Dendritic cell treated with granulocyte-macrophage colony-stimulating factor and Interleukin-4, amounts not matched to agents 40 ng/mL and 50 ng/mL, for 4 days (primary cell): Measurements from ENCODE around the gene SALL1.

Source experiments
- H3K27ac Mint-ChIP-seq: one replicate; pipeline ENCODE4 v1.8.0; 2022; ENCODE audit warnings: mild to moderate bottlenecking, mixed read lengths
- H3K27me3 Mint-ChIP-seq: one replicate; pipeline ENCODE4 v1.8.0; 2022; ENCODE audit warnings: mild to moderate bottlenecking, mixed read lengths
- H3K36me3 Mint-ChIP-seq: one replicate; pipeline ENCODE4 v1.8.0; 2022; ENCODE audit warnings: low read depth, mixed read lengths
- H3K4me1 Mint-ChIP-seq: one replicate; pipeline ENCODE4 v1.8.0; 2022; ENCODE audit warnings: low read depth, mixed read lengths
- H3K4me3 Mint-ChIP-seq: one replicate; pipeline ENCODE4 v1.8.0; 2022; ENCODE audit warnings: mild to moderate bottlenecking, moderate library complexity, mixed read lengths
- H3K9me3 Mint-ChIP-seq: one replicate; pipeline ENCODE4 v1.8.0; 2022; ENCODE audit warnings: mixed read lengths
- intact Hi-C: fragments of 100-400 bp; cut with micrococcal nuclease; formaldehyde crosslinking; loops from one replicate; pipeline ENCODE4 v1.15.0; 2022

SALL1 gene

DNA sequence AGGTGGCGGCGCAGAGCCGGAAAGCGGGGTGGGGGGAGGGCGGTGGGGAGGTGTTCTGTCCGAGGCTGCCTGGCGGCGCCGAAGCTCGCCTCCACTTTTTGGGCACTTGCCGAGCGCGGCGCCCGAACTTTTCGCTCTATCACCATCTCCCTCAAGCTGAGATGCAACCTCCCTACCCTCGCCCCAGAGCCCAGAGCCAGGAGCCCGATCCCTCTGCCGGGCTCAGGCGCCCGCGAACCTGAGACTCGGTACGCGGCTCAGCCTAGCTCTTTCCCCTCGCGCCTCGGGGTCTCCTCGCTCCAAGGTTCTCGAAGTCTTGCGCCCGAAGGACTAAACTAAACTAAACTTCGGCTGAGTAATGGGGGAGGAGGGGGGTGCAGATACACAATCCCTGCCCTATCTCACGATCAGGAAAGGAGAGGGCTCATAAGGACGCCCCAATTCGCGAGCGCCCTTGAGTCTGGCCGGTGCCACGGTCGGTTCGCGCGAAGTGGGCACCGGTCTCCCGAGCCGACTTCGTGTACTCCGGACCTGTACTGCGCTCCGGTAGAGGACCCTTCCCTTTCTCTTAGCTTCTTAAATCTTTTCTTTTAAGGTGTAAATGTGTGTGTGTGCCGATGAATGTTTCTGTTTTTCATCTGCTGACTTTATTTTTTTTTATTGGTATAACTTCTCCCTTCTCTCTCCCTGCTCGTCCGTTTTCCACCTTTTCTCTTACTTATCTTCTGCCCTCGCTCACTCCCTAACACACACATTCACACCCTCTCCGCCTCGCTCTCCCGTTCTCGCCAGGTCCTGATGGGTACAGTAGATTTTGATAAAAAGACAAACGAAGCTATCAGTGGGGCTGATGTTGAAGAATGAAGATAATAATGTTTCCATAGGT, 1.9 kb upstream of the SALL1 start:
- intact Hi-C loops = no loop called here
- H3K36me3 Mint-ChIP-seq = no peaks in the 10 kb centered on the region
- no peak overlapping the region for H3K4me3 Mint-ChIP-seq
- peaks cover 90% of the 10 kb centered on the region for H3K27me3 Mint-ChIP-seq
- H3K4me1 Mint-ChIP-seq = peaks cover 6% of the 10 kb centered on the region
- no peak overlapping the region for H3K27ac Mint-ChIP-seq
- H3K9me3 Mint-ChIP-seq = no peaks in the 10 kb centered on the region

DNA sequence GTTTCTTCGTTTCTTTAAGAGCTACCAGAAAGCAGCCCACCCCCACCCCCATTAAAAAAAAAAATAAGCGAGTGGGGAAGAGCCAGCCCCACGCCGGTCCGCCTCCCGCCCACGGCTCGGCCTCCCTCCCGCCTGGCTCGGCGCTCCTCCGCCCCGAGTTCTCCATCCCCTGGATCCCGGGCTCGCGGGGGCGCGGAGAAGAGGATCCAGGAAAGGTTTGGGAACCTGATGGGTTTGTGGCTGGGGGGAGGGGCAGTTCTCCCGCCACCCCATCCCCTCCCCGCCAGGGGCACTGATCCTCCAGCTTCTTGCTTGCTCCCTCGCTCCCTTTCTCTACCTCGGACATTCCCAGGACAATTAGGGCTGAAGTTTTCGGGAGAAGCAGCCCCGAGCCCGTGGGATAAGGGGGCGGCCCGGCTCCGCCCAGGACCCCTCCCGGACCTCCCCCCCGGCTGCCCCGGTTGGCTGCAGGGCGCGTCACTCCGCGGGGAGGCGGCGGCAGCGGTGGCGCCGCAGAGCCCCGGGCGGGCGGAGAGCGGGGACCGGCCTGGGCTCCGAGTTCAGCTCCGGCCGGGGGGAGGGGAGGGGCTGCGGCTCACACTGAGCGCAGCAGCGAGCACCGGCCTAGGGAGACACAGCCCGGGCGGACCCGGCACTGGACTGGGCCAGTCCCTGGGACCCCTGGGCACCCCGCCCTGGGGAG, 1.0 kb upstream of the SALL1 start:
- Mint-ChIP-seq H3K27me3 (peaks cover 89% of the 10 kb centered on the region), H3K9me3 (no peaks in the 10 kb centered on the region), H3K4me3 (no peak overlapping the region), H3K27ac (no peak overlapping the region), H3K36me3 (no peaks in the 10 kb centered on the region), H3K4me1 (peaks cover 6% of the 10 kb centered on the region)
- intact Hi-C loops = no loop called here

DNA sequence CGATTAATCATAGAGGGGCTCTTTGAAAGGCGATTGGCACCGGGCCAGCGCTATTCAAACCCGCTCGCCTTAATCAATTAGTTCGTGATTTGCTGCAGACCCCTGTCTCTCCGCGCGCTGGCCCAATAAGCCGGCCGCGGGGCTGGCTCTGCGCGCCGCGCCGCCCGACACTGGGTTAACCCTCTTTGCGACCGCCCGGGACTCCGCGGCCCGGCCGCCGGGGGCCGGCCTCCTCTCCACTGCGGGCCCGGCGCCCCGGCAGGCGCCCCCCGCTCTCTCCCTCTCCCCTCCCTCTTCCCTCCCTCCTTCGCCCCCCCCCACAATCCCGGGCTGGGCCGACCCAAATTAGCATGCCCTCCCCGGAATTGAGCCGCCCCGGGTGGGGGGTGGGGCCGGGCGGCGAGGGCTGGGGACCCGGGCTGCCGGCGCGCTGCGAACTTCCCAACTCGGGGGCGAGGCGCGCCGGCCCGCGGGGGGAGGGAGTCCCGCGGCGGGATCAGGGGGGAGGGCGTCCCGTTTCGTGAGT, 428 bp upstream of the SALL1 start:
- no peaks in the 10 kb centered on the region for H3K36me3 Mint-ChIP-seq
- intact Hi-C loops = no loop called here
- peaks cover 6% of the 10 kb centered on the region for H3K4me1 Mint-ChIP-seq
- H3K9me3 Mint-ChIP-seq = no peaks in the 10 kb centered on the region
- H3K27ac Mint-ChIP-seq = no peak overlapping the region
- no peak overlapping the region for H3K4me3 Mint-ChIP-seq
- peaks cover 87% of the 10 kb centered on the region for H3K27me3 Mint-ChIP-seq

DNA sequence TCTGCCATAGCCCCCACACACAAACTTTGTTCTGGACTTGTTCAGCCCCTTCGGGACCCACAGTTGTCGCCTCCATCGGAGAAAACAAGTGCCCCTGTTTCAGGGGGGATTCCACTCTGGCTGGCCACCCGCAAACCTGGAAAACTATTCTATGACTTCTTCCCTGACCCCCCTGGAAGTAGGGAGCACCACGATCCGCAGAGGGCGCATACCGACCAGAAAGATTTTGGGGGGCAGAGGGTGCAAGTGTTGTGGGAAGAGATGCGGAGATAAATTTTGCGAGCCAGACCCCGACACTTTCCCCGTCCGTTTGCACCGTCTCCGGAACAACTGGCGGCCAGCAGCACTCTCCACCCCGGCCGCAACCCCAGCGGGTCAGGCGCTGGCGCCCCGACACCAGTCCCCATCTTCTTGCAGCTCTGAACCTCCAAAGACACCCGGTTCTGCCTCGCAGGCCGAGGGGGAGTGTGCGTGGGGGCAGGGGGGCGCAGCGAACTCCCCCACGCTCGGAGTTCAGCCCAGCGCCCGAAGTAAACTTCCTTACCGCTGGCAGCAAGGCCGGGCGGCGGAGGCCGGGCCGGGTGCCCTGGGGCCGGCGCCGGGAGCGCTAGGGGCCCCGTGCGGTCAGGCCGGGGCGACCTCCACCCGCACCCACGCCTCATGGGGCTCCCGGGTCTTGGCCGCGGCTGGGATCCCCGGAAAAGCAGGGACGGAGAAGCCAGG, 744 bp downstream of the SALL1 start:
- Mint-ChIP-seq H3K27ac (no peak overlapping the region), H3K27me3 (peaks cover 87% of the 10 kb centered on the region), H3K4me3 (no peak overlapping the region)

DNA sequence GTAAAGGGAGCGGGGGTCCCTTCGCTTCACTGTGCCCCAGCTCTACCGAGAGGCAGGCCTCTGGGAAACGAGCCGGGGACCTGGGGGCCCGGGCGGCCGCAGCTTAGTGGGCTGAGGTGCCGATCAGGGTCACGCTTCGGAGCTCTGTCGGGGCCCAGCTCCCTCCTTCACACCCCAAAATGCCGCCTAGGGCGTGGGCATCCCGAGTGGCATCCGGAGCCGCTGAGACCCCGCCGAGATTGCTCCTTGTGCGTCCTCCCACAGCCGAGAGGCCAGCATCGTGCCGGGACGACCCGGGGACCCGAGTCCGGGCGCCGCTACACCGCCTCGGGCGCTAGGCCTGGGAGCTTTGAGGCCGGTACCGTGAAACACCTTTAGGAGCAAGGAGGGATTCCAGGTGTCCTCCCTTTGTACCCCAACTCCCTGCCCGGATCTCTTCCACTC, 1.3 kb downstream of the SALL1 start:
- intact Hi-C loops = no loop called here
- Mint-ChIP-seq H3K9me3 (no peaks in the 10 kb centered on the region), H3K27me3 (peaks cover 84% of the 10 kb centered on the region), H3K27ac (no peak overlapping the region), H3K36me3 (no peaks in the 10 kb centered on the region), H3K4me1 (no peaks in the 10 kb centered on the region), H3K4me3 (no peak overlapping the region)

More for the DNA sequence above, 744 bp downstream of the SALL1 start:
- intact Hi-C loops = no loop called here
- no peaks in the 10 kb centered on the region for H3K9me3 Mint-ChIP-seq
- no peaks in the 10 kb centered on the region for H3K36me3 Mint-ChIP-seq
- peaks cover 5% of the 10 kb centered on the region for H3K4me1 Mint-ChIP-seq

DNA sequence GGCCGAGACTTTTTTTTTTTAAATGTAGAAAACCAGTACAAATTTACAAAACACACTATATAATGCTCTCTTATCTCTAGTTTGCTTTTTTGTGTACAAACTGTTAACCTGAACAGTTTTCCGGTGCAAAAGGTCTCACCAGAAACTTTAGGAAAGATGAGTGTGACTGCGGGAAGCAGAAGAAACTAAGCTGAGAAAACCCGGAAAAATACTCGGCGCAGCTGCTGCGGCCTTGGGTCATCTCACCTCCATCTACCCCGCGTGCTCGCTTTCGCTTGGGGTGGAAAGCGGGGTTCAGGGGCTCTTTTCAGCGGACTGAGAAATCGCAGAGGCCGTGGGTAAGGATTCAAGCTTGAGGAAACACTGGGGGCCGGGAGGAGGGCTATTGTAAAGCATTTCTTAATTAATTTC, 1.8 kb downstream of the SALL1 start:
- H3K27ac Mint-ChIP-seq = no peak overlapping the region

DNA sequence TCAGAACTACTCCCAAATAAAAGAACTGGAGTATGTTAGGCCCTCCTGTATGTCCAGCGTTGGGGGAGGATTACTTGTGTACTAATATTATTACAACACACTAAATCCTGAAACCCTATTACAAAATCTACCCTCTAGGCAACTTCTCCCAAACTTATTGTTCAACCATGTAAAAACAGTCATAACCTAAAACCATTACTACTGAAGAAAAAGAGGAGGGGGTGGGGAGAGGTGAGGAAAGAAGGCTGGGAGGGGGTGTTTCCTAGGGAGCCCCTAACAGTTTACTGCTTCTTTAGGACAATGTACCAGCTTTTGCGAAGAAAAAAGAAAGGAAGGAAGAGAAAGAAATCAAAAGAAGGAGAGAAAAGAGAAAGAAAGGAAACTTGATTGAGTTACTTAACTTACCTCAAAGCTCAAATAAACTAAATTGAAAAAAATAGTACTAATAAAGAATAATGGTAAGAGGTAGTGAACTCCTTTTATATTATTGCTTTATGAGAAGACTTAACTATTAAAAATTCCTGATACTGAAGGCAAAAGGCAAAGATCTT, 2.3 kb downstream of the SALL1 start:
- H3K4me3 Mint-ChIP-seq = no peak overlapping the region
- H3K27ac Mint-ChIP-seq = no peak overlapping the region
- no peaks in the 10 kb centered on the region for H3K9me3 Mint-ChIP-seq
- H3K27me3 Mint-ChIP-seq = peaks cover 77% of the 10 kb centered on the region
- intact Hi-C loops = no loop called here
- H3K4me1 Mint-ChIP-seq = no peaks in the 10 kb centered on the region
- H3K36me3 Mint-ChIP-seq = no peaks in the 10 kb centered on the region

More for the DNA sequence above, 1.8 kb downstream of the SALL1 start:
- Mint-ChIP-seq H3K4me1 (no peaks in the 10 kb centered on the region), H3K9me3 (no peaks in the 10 kb centered on the region), H3K4me3 (no peak overlapping the region), H3K36me3 (no peaks in the 10 kb centered on the region), H3K27me3 (peaks cover 81% of the 10 kb centered on the region)
- intact Hi-C loops = no loop called here

DNA sequence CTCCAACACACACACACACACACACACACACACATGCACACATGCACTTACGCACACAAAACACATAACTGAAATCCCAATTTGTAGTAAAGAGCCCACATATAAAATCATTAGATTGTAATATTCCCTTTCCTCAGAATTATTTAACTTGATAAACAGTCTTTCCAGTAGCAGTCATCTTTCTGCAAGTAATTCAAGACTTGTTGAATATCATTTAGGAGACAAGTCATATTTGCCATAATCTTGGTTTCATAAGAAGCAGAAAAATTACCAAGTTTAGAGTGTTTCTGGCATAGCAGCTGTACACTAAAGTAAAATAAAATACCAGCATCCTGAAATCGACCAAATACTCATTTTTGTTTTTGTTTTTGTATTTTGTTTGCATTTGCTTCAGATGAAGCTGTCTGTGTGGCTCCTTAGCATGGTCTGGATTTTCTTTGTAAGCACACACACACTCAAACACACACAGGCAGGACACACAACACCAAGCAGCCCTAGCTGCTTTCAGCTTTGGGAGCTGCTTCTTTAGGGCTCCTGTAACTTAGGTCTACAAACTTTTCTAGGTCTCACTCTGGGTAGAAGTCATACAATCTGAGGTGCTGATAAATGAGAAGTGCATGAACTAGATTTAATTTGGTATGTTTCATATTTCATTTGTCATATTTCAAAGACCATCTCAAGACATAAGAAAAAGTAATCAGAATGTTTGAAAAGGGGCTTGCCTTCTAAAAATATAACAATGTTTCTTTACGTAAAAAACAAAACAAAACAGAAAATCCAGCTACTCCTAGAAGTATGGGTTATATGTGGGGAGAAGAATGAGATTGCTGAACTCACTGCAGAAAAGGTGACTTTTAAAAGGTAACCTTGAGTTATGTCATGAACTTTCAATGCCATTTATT, 3.0 kb downstream of the SALL1 start:
- Mint-ChIP-seq H3K27me3 (peaks cover 73% of the 10 kb centered on the region), H3K4me3 (no peak overlapping the region), H3K9me3 (no peaks in the 10 kb centered on the region), H3K36me3 (no peaks in the 10 kb centered on the region), H3K4me1 (no peaks in the 10 kb centered on the region), H3K27ac (no peak overlapping the region)
- intact Hi-C loops = no loop called here

DNA sequence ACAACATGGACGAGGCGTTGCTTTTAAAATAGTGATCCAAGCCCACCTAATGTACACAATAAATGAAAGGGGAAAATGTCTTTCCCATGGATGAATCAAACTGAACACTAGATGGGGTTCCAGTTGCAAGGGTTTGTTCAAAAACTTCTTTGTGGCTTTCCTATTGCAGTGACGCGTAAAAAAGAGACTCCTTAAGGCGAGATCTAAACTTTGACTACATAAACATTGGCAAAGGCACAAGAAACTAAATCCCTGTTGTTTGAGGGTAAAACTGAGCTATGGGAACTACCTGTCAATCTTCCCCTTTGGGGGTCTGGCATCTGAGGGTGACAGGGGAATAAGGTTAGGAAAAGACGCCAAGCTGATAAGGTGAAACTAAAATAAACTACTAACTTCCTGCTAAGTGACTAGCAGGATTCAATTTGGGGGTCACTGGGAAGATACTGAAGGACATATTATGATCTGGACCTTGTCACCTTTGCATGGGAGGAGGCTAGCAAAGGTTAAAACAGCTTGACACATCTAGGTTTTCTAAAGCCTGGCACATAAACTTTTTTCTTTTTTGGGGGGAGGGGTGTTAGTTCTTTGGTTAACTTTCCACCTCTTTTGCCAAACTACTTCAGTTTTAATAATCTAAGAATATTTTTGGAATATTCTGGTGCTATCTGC, 4.7 kb downstream of the SALL1 start:
- Mint-ChIP-seq H3K4me1 (no peaks in the 10 kb centered on the region), H3K36me3 (no peaks in the 10 kb centered on the region), H3K4me3 (no peak overlapping the region), H3K9me3 (no peaks in the 10 kb centered on the region), H3K27me3 (peaks cover 67% of the 10 kb centered on the region), H3K27ac (no peak overlapping the region)
- intact Hi-C loops = no loop called here

DNA sequence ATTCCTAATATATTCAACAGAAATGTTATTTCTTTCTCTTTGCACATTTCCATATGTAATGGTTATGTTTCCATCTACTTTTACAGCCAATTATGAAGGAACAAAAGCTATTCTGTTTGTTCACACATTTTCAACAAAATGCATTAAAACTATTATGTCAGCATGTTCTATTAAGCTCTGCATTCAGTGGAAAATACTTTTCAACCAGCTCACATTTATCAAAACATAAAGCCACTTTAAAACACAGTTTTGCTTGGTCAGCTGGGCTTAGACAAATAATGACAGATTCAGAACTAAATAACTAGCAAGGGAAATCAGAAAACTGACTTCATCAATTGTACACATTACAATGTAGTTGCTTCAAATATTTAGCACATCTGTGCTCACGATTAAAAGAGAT, 6.9 kb downstream of the SALL1 start:
- Mint-ChIP-seq H3K4me3 (no peak overlapping the region), H3K9me3 (no peaks in the 10 kb centered on the region), H3K27me3 (peaks cover 46% of the 10 kb centered on the region), H3K27ac (no peak overlapping the region), H3K4me1 (no peaks in the 10 kb centered on the region), H3K36me3 (no peaks in the 10 kb centered on the region)
- intact Hi-C loops = no loop called here

DNA sequence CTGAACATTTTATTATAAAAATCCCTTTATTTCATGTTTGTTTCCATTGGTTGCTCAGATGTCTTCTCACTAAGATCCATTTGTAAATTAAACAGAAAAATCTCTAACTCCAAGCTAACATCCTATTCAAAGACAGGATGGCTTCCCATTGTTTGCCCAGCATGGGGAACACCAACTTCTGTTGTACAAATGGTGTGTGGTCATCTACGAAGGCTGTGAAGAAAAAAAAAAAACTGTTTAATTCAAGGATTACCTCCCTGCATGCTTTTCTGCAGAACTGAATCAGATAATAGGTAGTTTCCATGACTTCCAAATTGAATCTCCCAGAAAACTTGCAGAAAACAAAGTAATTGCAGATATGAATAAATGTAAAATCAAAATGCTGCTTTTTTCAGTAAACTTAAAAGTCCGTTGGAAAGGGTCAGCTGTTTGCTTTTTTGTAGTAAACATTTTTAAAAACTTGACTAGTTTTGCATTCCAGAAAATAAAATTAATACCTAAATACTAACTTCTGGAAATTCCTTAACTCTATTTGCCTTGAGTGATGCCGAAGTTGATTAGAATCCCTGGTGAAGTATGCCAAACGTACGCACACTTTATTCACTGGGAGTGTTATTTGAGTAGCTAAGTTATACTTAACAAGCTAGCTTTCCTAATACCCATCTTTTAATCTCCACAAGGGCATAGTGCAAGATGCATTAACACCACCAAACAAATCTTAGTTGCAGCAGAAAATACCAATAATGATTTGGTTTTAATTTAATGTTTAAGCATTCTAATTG, 7.7 kb downstream of the SALL1 start:
- Mint-ChIP-seq H3K36me3 (no peaks in the 10 kb centered on the region), H3K4me3 (no peak overlapping the region), H3K9me3 (no peaks in the 10 kb centered on the region), H3K27me3 (peaks cover 39% of the 10 kb centered on the region), H3K4me1 (no peaks in the 10 kb centered on the region), H3K27ac (no peak overlapping the region)
- intact Hi-C loops = no loop called here

DNA sequence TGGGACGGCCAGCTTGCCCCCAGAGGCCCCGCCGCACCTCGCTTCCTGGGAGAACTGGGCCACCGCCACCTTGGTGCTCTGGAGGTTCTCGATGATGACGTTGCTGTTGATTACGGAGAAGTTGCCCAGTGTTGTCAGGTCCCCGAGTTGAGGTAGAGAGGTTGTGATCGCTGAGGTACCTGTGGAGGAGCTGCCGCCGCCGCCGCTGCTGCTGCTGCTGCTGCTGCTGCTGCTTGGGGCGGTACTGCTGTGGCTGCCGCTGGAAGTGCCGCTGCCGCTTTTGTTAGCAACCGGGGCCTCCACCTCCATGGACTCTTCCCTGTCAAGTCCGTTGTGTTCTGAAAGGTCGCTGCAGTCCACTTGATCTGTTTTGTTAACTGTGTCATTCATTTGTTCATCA, 9.5 kb downstream of the SALL1 start:
- H3K4me3 Mint-ChIP-seq = no peak overlapping the region
- H3K27me3 Mint-ChIP-seq = peaks cover 29% of the 10 kb centered on the region
- H3K36me3 Mint-ChIP-seq = no peaks in the 10 kb centered on the region
- H3K9me3 Mint-ChIP-seq = no peaks in the 10 kb centered on the region
- intact Hi-C loops = no loop called here
- H3K27ac Mint-ChIP-seq = no peak overlapping the region
- no peaks in the 10 kb centered on the region for H3K4me1 Mint-ChIP-seq
